B cell (primary cell): Measurements from ENCODE around the gene TBX20. TPM values are rescaled to one million over a fixed set of nuclear protein-coding genes. Genes with fewer than 3 reads are reported as not detected.

Experiments
- ATAC-seq: fragments of 200-7000 bp; cut with Tn5 transposase; one replicate; pipeline ENCODE4 v1.10.0; 2021; ENCODE audit warnings: low read depth, mild to moderate bottlenecking, moderate number of reproducible peaks, moderate library complexity
- CTCF ChIA-PET: fragments of 350-600 bp; sonication (Branson Sonifier 250); formaldehyde crosslinking; loops from one replicate; lab custom pipeline; 2021; ENCODE audit warnings: antibody characterized with exemption, inconsistent platforms; lab: Charles Lee
- POLR2A ChIA-PET: fragments of 350-600 bp; sonication (Branson Sonifier 250); formaldehyde crosslinking; loops from one replicate; lab custom pipeline; 2021; ENCODE audit warnings: antibody characterized with exemption; lab: Charles Lee
- DNase-seq: peaks from one replicate; pipeline ENCODE4 v3.0.0; 2013
- H2AFZ ChIP-seq: 2 replicates; pipeline ENCODE4 v1.6.1; 2012; ENCODE audit warnings: mild to moderate bottlenecking, low read depth, low read length; ENCODE audit not compliant: insufficient read depth, poor library complexity, severe bottlenecking
- H3K27ac ChIP-seq, 2 donors: 1 replicate in 1 of 2; 2 replicates in 1 of 2; pipeline ENCODE4 v1.5.1; 2012 to 2013; ENCODE audit warnings: low read length in 2 of 2, mild to moderate bottlenecking in 2 of 2, moderate library complexity in 1 of 2
- H3K27me3 ChIP-seq, 4 experiments: fragments of 200-600 bp in 1 of 4; sonication (generic) in 1 of 4; replicated peaks in 1 of 4; 1 replicate in 2 of 4; 2 replicates in 2 of 4; pipeline versions ENCODE4 v1.6.1 to v1.7.0; 2013 to 2016; ENCODE audit warnings: low read length in 3 of 4, mild to moderate bottlenecking in 2 of 4, mixed read lengths in 1 of 4, moderate library complexity in 1 of 4; ENCODE audit not compliant: insufficient read depth in 4 of 4, control insufficient read depth in 3 of 4; ENCODE audit errors: control extremely low read depth in 1 of 4
- H3K36me3 ChIP-seq, 2 experiments: replicated peaks in 1 of 2; 1 replicate in 1 of 2; 2 replicates in 1 of 2; pipeline versions ENCODE4 v1.6.1 to v1.7.1; 2013; ENCODE audit warnings: low read length in 1 of 2; ENCODE audit not compliant: insufficient read depth in 2 of 2, control insufficient read depth in 1 of 2; ENCODE audit errors: control extremely low read depth in 1 of 2, extremely low read depth in 1 of 2
- H3K4me1 ChIP-seq, 2 donors: fragments of 200-600 bp in 1 of 2; sonication (generic) in 1 of 2; 1 replicate in 1 of 2; 2 replicates in 1 of 2; pipeline versions ENCODE4 v1.5.1 to v1.6.1; 2013 to 2017; ENCODE audit warnings: low read length in 2 of 2; ENCODE audit not compliant: control insufficient read depth in 2 of 2, insufficient read depth in 2 of 2
- H3K4me2 ChIP-seq: replicated peaks from 2 replicates; pipeline ENCODE3; 2012; ENCODE audit warnings: mild to moderate bottlenecking, low read depth, low read length; ENCODE audit not compliant: poor library complexity, severe bottlenecking
- H3K4me3 ChIP-seq, 5 experiments: fragments of 200-600 bp in 1 of 5; sonication (generic) in 1 of 5; 1 replicate in 3 of 5; 2 replicates in 2 of 5; pipeline versions ENCODE4 v1.5.1 to v1.7.0; 2011 to 2016; ENCODE audit warnings: low read length in 4 of 5, mild to moderate bottlenecking in 4 of 5, low read depth in 2 of 5, control low read depth in 1 of 5, moderate library complexity in 1 of 5; ENCODE audit not compliant: insufficient read depth in 1 of 5; ENCODE audit errors: control extremely low read depth in 1 of 5, extremely low read depth in 1 of 5
- H3K79me2 ChIP-seq: fragments of 200-600 bp; sonication (generic); one replicate; pipeline ENCODE4 v1.6.0; 2016; ENCODE audit warnings: low read length; ENCODE audit not compliant: control insufficient read depth, insufficient read depth
- H3K9ac ChIP-seq: fragments of 200-600 bp; sonication (generic); 2 replicates; pipeline ENCODE4 v1.6.1; 2017; ENCODE audit warnings: mild to moderate bottlenecking, low read length, moderate library complexity
- H3K9me3 ChIP-seq, 3 donors: one replicate each; pipeline versions ENCODE4 v1.6.1 to v1.7.1; 2013; ENCODE audit warnings: low read length in 2 of 3; ENCODE audit not compliant: control insufficient read depth in 2 of 3, insufficient read depth in 1 of 3; ENCODE audit errors: control extremely low read depth in 1 of 3
- H4K20me1 ChIP-seq: 2 replicates; pipeline ENCODE4 v1.6.0; 2012; ENCODE audit warnings: mild to moderate bottlenecking, low read length; ENCODE audit not compliant: insufficient read depth, control insufficient read depth, poor library complexity, severe bottlenecking
- H3K27ac Mint-ChIP-seq: one replicate; pipeline ENCODE4 v1.8.0; 2021; ENCODE audit warnings: mixed read lengths
- H3K27me3 Mint-ChIP-seq: one replicate; pipeline ENCODE4 v1.8.0; 2021; ENCODE audit warnings: mixed read lengths
- H3K4me1 Mint-ChIP-seq: one replicate; pipeline ENCODE4 v1.8.0; 2021; ENCODE audit warnings: mixed read lengths
- H3K4me3 Mint-ChIP-seq: one replicate; pipeline ENCODE4 v1.8.0; 2021; ENCODE audit warnings: mixed read lengths
- H3K9me3 Mint-ChIP-seq: one replicate; pipeline ENCODE4 v1.8.0; 2022; ENCODE audit warnings: mixed read lengths; ENCODE audit not compliant: insufficient read depth
- EZH2 ChIP-seq: IDR thresholded peaks from 2 replicates; pipeline ENCODE4 v1.6.1; 2012; ENCODE audit warnings: borderline replicate concordance, low read depth, mild to moderate bottlenecking, moderate library complexity, low read length; ENCODE audit not compliant: insufficient read depth, poor library complexity, severe bottlenecking
- WGBS: methylation state at CpG from one replicate; pipeline ENCODE4 v1.1.5; 2013; ENCODE audit warnings: missing lambda C conversion rate; ENCODE audit not compliant: insufficient coverage; 5-methylcytosine and 5-hydroxymethylcytosine counted together
- intact Hi-C: fragments of 100-400 bp; cut with micrococcal nuclease; formaldehyde crosslinking; loops from one replicate; pipeline ENCODE4 v1.10.0; 2022
- polyA plus RNA-seq: library from polyadenylated mRNA; depleted of rRNA; stranded (reverse); fragments of >200 nt; gene quantifications from 2 replicates; pipeline ENCODE4 v1.2.3, GENCODE V29; 2012
- total RNA-seq, 2 donors: library from RNA; stranded (reverse); fragments of 120-200 nt in 1 of 2; gene quantifications; 1 replicate in 1 of 2; 2 replicates in 1 of 2; pipeline versions ENCODE4 v1.2.3 to v1.2.4, GENCODE V29; 2013 to 2022
- TF ChIP-seq, protein P1 (sequence below): fragments of 200-600 bp; IDR thresholded peaks from one replicate; pipeline ENCODE4 v1.8.0; 2022; ENCODE audit warnings: antibody characterized with exemption, mild to moderate bottlenecking

TBX20 gene
- total and polyA plus RNA-seq, 2 donors (not counting 1 experiment from before 2014, with no cell fraction given), result 0.25 TPM; not detected in 1

DNA sequence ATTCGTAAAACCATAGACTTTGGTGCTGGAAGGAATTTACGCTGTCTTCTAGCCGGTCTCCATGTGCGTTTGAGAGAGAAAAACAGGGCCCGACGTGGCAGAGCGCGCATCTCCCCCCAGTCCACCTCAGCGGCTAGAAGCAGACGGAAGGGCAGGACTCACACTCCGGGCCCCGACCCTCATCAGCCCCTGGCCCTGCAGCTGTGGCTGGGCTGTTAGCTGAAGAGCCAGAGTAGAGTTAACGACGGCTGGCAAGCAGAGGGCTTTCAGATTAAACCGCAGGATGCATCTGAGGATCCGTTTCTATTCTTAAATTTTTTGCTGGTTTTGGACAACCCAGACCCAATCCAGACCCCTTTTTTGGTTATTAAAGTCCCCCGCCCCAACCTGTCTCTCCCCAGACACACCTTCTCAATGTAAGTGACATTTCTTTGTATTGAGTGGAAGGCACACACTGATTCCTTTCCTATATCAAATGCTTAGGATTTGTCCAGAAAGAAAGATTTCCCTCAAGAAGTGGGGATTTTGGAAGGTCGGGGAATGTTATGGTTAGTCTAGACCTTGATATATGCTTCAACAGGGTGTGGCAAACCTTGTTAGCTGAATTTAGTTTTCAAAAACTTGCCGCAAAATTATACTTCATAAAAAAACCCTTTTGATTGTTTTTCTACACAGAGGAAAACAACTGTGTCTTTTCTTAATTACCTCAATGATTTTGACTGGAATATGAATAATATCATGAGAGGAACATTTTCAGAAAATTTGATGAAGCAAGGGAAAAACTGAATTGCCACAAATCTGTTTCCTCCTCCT, 1.7 kb upstream of the TBX20 start:
- TF ChIP-seq EZH2, result no peak
- TF ChIP-seq, protein P1, sequence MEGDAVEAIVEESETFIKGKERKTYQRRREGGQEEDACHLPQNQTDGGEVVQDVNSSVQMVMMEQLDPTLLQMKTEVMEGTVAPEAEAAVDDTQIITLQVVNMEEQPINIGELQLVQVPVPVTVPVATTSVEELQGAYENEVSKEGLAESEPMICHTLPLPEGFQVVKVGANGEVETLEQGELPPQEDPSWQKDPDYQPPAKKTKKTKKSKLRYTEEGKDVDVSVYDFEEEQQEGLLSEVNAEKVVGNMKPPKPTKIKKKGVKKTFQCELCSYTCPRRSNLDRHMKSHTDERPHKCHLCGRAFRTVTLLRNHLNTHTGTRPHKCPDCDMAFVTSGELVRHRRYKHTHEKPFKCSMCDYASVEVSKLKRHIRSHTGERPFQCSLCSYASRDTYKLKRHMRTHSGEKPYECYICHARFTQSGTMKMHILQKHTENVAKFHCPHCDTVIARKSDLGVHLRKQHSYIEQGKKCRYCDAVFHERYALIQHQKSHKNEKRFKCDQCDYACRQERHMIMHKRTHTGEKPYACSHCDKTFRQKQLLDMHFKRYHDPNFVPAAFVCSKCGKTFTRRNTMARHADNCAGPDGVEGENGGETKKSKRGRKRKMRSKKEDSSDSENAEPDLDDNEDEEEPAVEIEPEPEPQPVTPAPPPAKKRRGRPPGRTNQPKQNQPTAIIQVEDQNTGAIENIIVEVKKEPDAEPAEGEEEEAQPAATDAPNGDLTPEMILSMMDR, result no peak

More for the DNA sequence above, 1.7 kb upstream of the TBX20 start:
- Histone ChIP-seq H3K9ac (no peak overlapping the region), H3K9me3 (peaks cover 2 to 56% (median 17%) of the 10 kb centered on the region in 3 donors), H3K4me3 (no peak overlapping the region), H3K27ac (no peak overlapping the region), H3K27me3 (peaks cover 0 to 94% (median 83%) of the 10 kb centered on the region in 4 experiments), H3K36me3 (no peaks in the 10 kb centered on the region), H3K4me2 (no peak overlapping the region), H3K79me2 (no peaks in the 10 kb centered on the region), H2AFZ (no peak overlapping the region), H4K20me1 (no peaks in the 10 kb centered on the region), H3K4me1 (peaks cover 20 to 54% of the 10 kb centered on the region in 2 donors)
- no peaks in the 10 kb centered on the region for H3K9me3 Mint-ChIP-seq
- H3K27ac Mint-ChIP-seq, result no peak overlapping the region
- H3K4me3 Mint-ChIP-seq, result peak overlapping the region; percentile 49
- ATAC-seq, result no peak
- peaks cover 15% of the 10 kb centered on the region for H3K4me1 Mint-ChIP-seq
- intact Hi-C loops, result no loop called here
- peaks cover 76% of the 10 kb centered on the region for H3K27me3 Mint-ChIP-seq
- POLR2A ChIA-PET, result no interaction called here
- WGBS, result 18% methylated on average over 14 of the region's 19 CpGs
- CTCF ChIA-PET, result no interaction called here
- DNase-seq, result peak; percentile 31
